HS-5 (cell line): ENCODE results near the gene VWC2L.

Experiments
- DNase-seq: peaks from one replicate; pipeline ENCODE4 v3.0.0-alpha.2; 2012; ENCODE audit warnings: low read depth

VWC2L gene

GRCh38 chr2:214542295-214542694 lies 131.4 kb downstream of the VWC2L start:
- DNase-seq: no peak

- peak; percentile 52 for DNase-seq
These were observed 132.0 kb downstream of the VWC2L start for GRCh38 chr2:214542866-214543265.

GRCh38 chr2:214543386-214543955 lies 132.6 kb downstream of the VWC2L start:
- peak; percentile 49 for DNase-seq

GRCh38 chr2:214545898-214546542 lies 135.2 kb downstream of the VWC2L start:
- DNase-seq: no peak

- DNase-seq: no peak
These were observed 137.1 kb downstream of the VWC2L start for GRCh38 chr2:214547931-214548330.

- no peak for DNase-seq
These were observed 139.1 kb downstream of the VWC2L start for GRCh38 chr2:214549946-214550345.

- no peak for DNase-seq
These were observed 139.9 kb downstream of the VWC2L start for GRCh38 chr2:214550786-214551185.

- no peak for DNase-seq
These were observed 147.0 kb downstream of the VWC2L start for GRCh38 chr2:214557884-214558283.

GRCh38 chr2:214558341-214558740 lies 147.5 kb downstream of the VWC2L start:
- DNase-seq: no peak

GRCh38 chr2:214560176-214560575 lies 149.3 kb downstream of the VWC2L start:
- DNase-seq: no peak

GRCh38 chr2:214560618-214561190 lies 149.8 kb downstream of the VWC2L start:
- DNase-seq: no peak

- DNase-seq: no peak
These were observed 154.4 kb downstream of the VWC2L start for GRCh38 chr2:214565246-214565645.

GRCh38 chr2:214566457-214566856 lies 155.6 kb downstream of the VWC2L start:
- no peak for DNase-seq

- DNase-seq: no peak
These were observed 158.7 kb downstream of the VWC2L start for GRCh38 chr2:214569419-214570035.

GRCh38 chr2:214574084-214574781 lies 163.4 kb downstream of the VWC2L start:
- no peak for DNase-seq

- no peak for DNase-seq
These were observed 164.2 kb downstream of the VWC2L start for GRCh38 chr2:214575030-214575429.

- no peak for DNase-seq
These were observed 164.6 kb downstream of the VWC2L start for GRCh38 chr2:214575465-214575864.

- no peak for DNase-seq
These were observed 166.9 kb downstream of the VWC2L start for GRCh38 chr2:214577769-214578168.

- no peak for DNase-seq
These were observed 167.6 kb downstream of the VWC2L start for GRCh38 chr2:214578442-214578841.

GRCh38 chr2:214579035-214579434 lies 168.2 kb downstream of the VWC2L start:
- no peak for DNase-seq

- no peak for DNase-seq
These were observed 176.6 kb downstream of the VWC2L start for GRCh38 chr2:214587442-214587841.

GRCh38 chr2:214591366-214591765 lies 180.5 kb downstream of the VWC2L start:
- DNase-seq: no peak

GRCh38 chr2:214592011-214592410 lies 181.2 kb downstream of the VWC2L start:
- DNase-seq: no peak
